PC-3 (cell line): ENCODE results near the gene PANK1. TPM values are rescaled to one million over a fixed set of nuclear protein-coding genes. Genes with fewer than 3 reads are reported as not detected.

Experiments
- ATAC-seq: fragments of 200-7000 bp; cut with Tn5 transposase; 2 replicates; pipeline ENCODE4 v1.9.1; 2020; ENCODE audit warnings: mild to moderate bottlenecking, moderate library complexity
- BruUV-seq: library from RNA; stranded (reverse); fragments of 400-500 nt; replicated peaks from 2 replicates; lab custom pipeline; 2021; lab: Mats Ljungman, UMichigan
- CTCF ChIA-PET: fragments of 300-600 bp; sonication (Branson Sonifier 250); formaldehyde crosslinking; loops from one replicate; lab custom pipeline; 2022; ENCODE audit warnings: antibody characterized with exemption; lab: Charles Lee
- POLR2A ChIA-PET: fragments of 300-600 bp; sonication (Branson Sonifier 250); formaldehyde crosslinking; loops from one replicate; lab custom pipeline; 2022; ENCODE audit warnings: antibody characterized with exemption; ENCODE audit not compliant: unreplicated experiment; lab: Charles Lee
- DNase-seq: peaks from one replicate; pipeline ENCODE4 v3.0.0-alpha.2; 2015
- H2AFZ ChIP-seq: fragments of 300-600 bp; sonication (generic); 2 replicates; pipeline ENCODE4 v1.6.0; 2016; ENCODE audit warnings: antibody characterized with exemption, low read length
- H3F3A ChIP-seq: fragments of 300-600 bp; sonication (generic); one replicate; pipeline ENCODE4 v1.6.0; 2017; ENCODE audit warnings: antibody characterized with exemption, low read length, control low read depth, mild to moderate bottlenecking; ENCODE audit not compliant: unreplicated experiment
- H3K27ac ChIP-seq: fragments of 300-600 bp; sonication (generic); 2 replicates; pipeline ENCODE4 v1.5.1; 2016; ENCODE audit warnings: mild to moderate bottlenecking, low read length
- H3K27me3 ChIP-seq: fragments of 300-600 bp; sonication (generic); 2 replicates; pipeline ENCODE4 v1.6.1; 2016; ENCODE audit warnings: low read length, mixed read lengths
- H3K36me3 ChIP-seq: fragments of 300-600 bp; sonication (generic); 2 replicates; pipeline ENCODE4 v1.6.1; 2016; ENCODE audit warnings: low read depth, mixed run types, low read length, mixed read lengths
- H3K4me1 ChIP-seq: fragments of 300-600 bp; sonication (generic); 2 replicates; pipeline ENCODE4 v1.5.1; 2016; ENCODE audit warnings: low read length; ENCODE audit not compliant: insufficient read depth
- H3K4me2 ChIP-seq: fragments of 300-600 bp; sonication (generic); 2 replicates; pipeline ENCODE4 v1.6.0; 2016; ENCODE audit warnings: low read length
- H3K4me3 ChIP-seq: fragments of 300-600 bp; sonication (generic); 2 replicates; pipeline ENCODE4 v1.5.1; 2016; ENCODE audit warnings: mild to moderate bottlenecking, low read length, mixed read lengths
- H3K79me2 ChIP-seq: fragments of 300-600 bp; sonication (generic); 2 replicates; pipeline ENCODE4 v1.6.1; 2017; ENCODE audit warnings: low read length, mixed read lengths
- H3K9ac ChIP-seq: fragments of 300-600 bp; sonication (generic); 2 replicates; pipeline ENCODE4 v1.6.0; 2016; ENCODE audit warnings: mild to moderate bottlenecking, low read length
- H3K9me2 ChIP-seq: fragments of 300-600 bp; sonication (generic); replicated peaks from 2 replicates; pipeline ENCODE4 v1.6.1; 2016; ENCODE audit warnings: mixed run types, low read length, mixed read lengths
- H3K9me3 ChIP-seq: fragments of 300-600 bp; sonication (generic); 2 replicates; pipeline ENCODE4 v1.6.1; 2016; ENCODE audit warnings: low read length, mixed read lengths
- H4K20me1 ChIP-seq: fragments of 300-600 bp; sonication (generic); 2 replicates; pipeline ENCODE4 v1.6.1; 2016; ENCODE audit warnings: low read length, mixed read lengths
- CTCF ChIP-seq: fragments of 300-600 bp; sonication (generic); conservative IDR thresholded peaks from 2 replicates; pipeline ENCODE4 v1.5.1; 2017; ENCODE audit warnings: antibody characterized with exemption, low read depth, mild to moderate bottlenecking, low read length
- EZH2 ChIP-seq: fragments of 300-600 bp; sonication (generic); IDR thresholded peaks from one replicate; pipeline ENCODE4 v1.6.1; 2017; ENCODE audit warnings: antibody characterized with exemption, mild to moderate bottlenecking, low read length; ENCODE audit not compliant: unreplicated experiment
- EZH2phosphoT487 ChIP-seq: fragments of 300-600 bp; sonication (generic); IDR thresholded peaks from 2 replicates; pipeline ENCODE4 v1.6.1; 2018; ENCODE audit warnings: mild to moderate bottlenecking, antibody characterized with exemption, low read length, borderline replicate concordance
- intact Hi-C: fragments of 100-400 bp; cut with micrococcal nuclease; formaldehyde crosslinking; loops from 2 replicates; pipeline ENCODE4 v1.9.0; 2023
- total RNA-seq: library from RNA; depleted of rRNA; stranded (reverse); fragments of >200 nt; gene quantifications from 2 replicates; pipeline ENCODE4 v1.2.3, GENCODE V29; 2014

The PANK1 gene
- total RNA-seq, 1 experiment from 2014 or later = 3.9 TPM

DNA sequence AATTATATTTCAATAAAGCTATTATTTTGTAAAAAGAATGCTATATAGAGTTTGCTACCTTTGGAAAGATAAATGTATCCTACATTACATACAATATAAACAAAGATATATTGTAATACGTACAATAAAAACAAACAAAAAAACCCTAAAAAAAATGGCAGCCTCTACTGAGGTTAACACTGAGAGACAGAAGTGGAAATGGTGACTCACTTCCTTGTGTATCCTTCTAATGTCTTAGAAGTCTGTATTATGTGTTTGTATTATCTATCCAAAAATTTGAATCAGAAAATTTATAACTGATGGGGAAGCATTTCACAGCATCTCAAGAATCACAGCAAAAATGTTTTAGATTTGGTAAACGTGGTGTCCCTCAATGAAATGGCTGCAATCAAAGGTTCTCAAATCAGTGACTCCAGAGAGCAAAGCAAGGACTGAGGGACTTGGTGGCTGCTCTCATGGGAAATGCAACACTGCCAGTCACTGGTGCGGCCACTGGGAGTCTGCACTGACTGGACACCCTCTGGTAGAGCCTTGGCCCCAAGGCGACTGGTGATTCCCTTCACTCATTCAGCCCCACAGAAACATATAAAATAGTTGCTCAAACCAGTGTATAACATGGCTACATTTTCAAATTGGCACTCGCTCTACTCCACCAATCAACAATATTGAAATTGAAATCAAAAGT, 53.8 kb downstream of the PANK1 start:
- Histone ChIP-seq H3K27me3 (no peaks in the 10 kb centered on the region), H3K9me3 (no peaks in the 10 kb centered on the region), H3K4me1 (peaks cover 16% of the 10 kb centered on the region), H3K79me2 (no peaks in the 10 kb centered on the region), H3K27ac (no peak overlapping the region), H3K36me3 (peaks cover 4% of the 10 kb centered on the region; the same call in 1 of the 2 replicates), H3K4me2 (no peak overlapping the region), H3K9me2 (no peaks in the 10 kb centered on the region), H3K9ac (no peak overlapping the region), H4K20me1 (no peaks in the 10 kb centered on the region), H3K4me3 (no peak overlapping the region), H3F3A (no peaks in the 10 kb centered on the region), H2AFZ (no peak overlapping the region)
- intact Hi-C loops = no loop called here
- CTCF ChIA-PET = no interaction called here
- ATAC-seq = peak; percentile 61; the same call in 1 of the 2 replicates
- peak; percentile 26 for DNase-seq
- POLR2A ChIA-PET = no interaction called here
- BruUV-seq = no TSS peak
- TF ChIP-seq EZH2phosphoT487 (no peak), EZH2 (no peak), CTCF (no peak)

DNA sequence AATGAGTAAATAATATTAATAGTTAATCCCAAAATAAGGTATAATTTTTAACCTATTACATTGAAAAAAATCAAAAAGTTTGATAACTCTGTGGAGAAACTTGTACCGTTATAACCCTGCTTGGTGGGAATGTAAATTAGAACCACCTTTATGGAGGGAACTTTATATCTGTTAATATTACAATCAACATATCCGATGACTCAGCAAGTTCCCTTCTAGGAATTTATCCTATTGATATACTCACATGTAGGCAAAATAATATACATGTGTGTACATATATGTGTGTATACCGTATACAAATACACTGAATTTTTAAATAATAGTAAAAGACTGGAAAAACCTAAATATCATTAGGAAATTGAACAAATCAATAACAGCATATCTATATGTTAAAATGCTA, 54.7 kb downstream of the PANK1 start:
- BruUV-seq = no TSS peak
- DNase-seq (no peak), ATAC-seq (no peak)
- Histone ChIP-seq H3K4me2 (no peak overlapping the region), H3K9ac (no peak overlapping the region), H3K9me3 (no peaks in the 10 kb centered on the region), H2AFZ (no peak overlapping the region), H3K4me1 (peaks cover 16% of the 10 kb centered on the region), H3F3A (no peaks in the 10 kb centered on the region), H3K9me2 (no peaks in the 10 kb centered on the region), H3K27ac (no peak overlapping the region), H4K20me1 (no peaks in the 10 kb centered on the region), H3K27me3 (no peaks in the 10 kb centered on the region), H3K79me2 (no peaks in the 10 kb centered on the region), H3K36me3 (peaks cover 4% of the 10 kb centered on the region; the same call in 1 of the 2 replicates), H3K4me3 (no peak overlapping the region)
- intact Hi-C loops = no loop called here
- ChIA-PET POLR2A (no interaction called here), CTCF (no interaction called here)
- no peak for TF ChIP-seq EZH2
- no peak for TF ChIP-seq EZH2phosphoT487
- TF ChIP-seq CTCF = no peak
